B cell (primary cell): ENCODE measurements around the gene EPHA10. TPM values are rescaled to one million over a fixed set of nuclear protein-coding genes. Genes with fewer than 3 reads are reported as not detected.
"Not testable (repeated sequence)": the region's sequence is repeated elsewhere in the genome, so short reads cannot be mapped to it uniquely, and the experiment has no call there.

Source experiments
- ATAC-seq: fragments of 200-7000 bp; cut with Tn5 transposase; one replicate; pipeline ENCODE4 v1.10.0; 2021; ENCODE audit warnings: low read depth, mild to moderate bottlenecking, moderate number of reproducible peaks, moderate library complexity
- CTCF ChIA-PET: fragments of 350-600 bp; sonication (Branson Sonifier 250); formaldehyde crosslinking; loops from one replicate; lab custom pipeline; 2021; ENCODE audit warnings: antibody characterized with exemption, inconsistent platforms; lab: Charles Lee
- POLR2A ChIA-PET: fragments of 350-600 bp; sonication (Branson Sonifier 250); formaldehyde crosslinking; loops from one replicate; lab custom pipeline; 2021; ENCODE audit warnings: antibody characterized with exemption; lab: Charles Lee
- DNase-seq: peaks from one replicate; pipeline ENCODE4 v3.0.0; 2013
- H2AFZ ChIP-seq: 2 replicates; pipeline ENCODE4 v1.6.1; 2012; ENCODE audit warnings: mild to moderate bottlenecking, low read depth, low read length; ENCODE audit not compliant: insufficient read depth, poor library complexity, severe bottlenecking
- H3K27ac ChIP-seq, 2 donors: 1 replicate in 1 of 2; 2 replicates in 1 of 2; pipeline ENCODE4 v1.5.1; 2012 to 2013; ENCODE audit warnings: low read length in 2 of 2, mild to moderate bottlenecking in 2 of 2, moderate library complexity in 1 of 2
- H3K27me3 ChIP-seq, 4 experiments: fragments of 200-600 bp in 1 of 4; sonication (generic) in 1 of 4; replicated peaks in 1 of 4; 1 replicate in 2 of 4; 2 replicates in 2 of 4; pipeline versions ENCODE4 v1.6.1 to v1.7.0; 2013 to 2016; ENCODE audit warnings: low read length in 3 of 4, mild to moderate bottlenecking in 2 of 4, mixed read lengths in 1 of 4, moderate library complexity in 1 of 4; ENCODE audit not compliant: insufficient read depth in 4 of 4, control insufficient read depth in 3 of 4; ENCODE audit errors: control extremely low read depth in 1 of 4
- H3K36me3 ChIP-seq, 2 experiments: replicated peaks in 1 of 2; 1 replicate in 1 of 2; 2 replicates in 1 of 2; pipeline versions ENCODE4 v1.6.1 to v1.7.1; 2013; ENCODE audit warnings: low read length in 1 of 2; ENCODE audit not compliant: insufficient read depth in 2 of 2, control insufficient read depth in 1 of 2; ENCODE audit errors: control extremely low read depth in 1 of 2, extremely low read depth in 1 of 2
- H3K4me1 ChIP-seq, 2 donors: fragments of 200-600 bp in 1 of 2; sonication (generic) in 1 of 2; 1 replicate in 1 of 2; 2 replicates in 1 of 2; pipeline versions ENCODE4 v1.5.1 to v1.6.1; 2013 to 2017; ENCODE audit warnings: low read length in 2 of 2; ENCODE audit not compliant: control insufficient read depth in 2 of 2, insufficient read depth in 2 of 2
- H3K4me2 ChIP-seq: replicated peaks from 2 replicates; pipeline ENCODE3; 2012; ENCODE audit warnings: mild to moderate bottlenecking, low read depth, low read length; ENCODE audit not compliant: poor library complexity, severe bottlenecking
- H3K4me3 ChIP-seq, 5 experiments: fragments of 200-600 bp in 1 of 5; sonication (generic) in 1 of 5; 1 replicate in 3 of 5; 2 replicates in 2 of 5; pipeline versions ENCODE4 v1.5.1 to v1.7.0; 2011 to 2016; ENCODE audit warnings: low read length in 4 of 5, mild to moderate bottlenecking in 4 of 5, low read depth in 2 of 5, control low read depth in 1 of 5, moderate library complexity in 1 of 5; ENCODE audit not compliant: insufficient read depth in 1 of 5; ENCODE audit errors: control extremely low read depth in 1 of 5, extremely low read depth in 1 of 5
- H3K79me2 ChIP-seq: fragments of 200-600 bp; sonication (generic); one replicate; pipeline ENCODE4 v1.6.0; 2016; ENCODE audit warnings: low read length; ENCODE audit not compliant: control insufficient read depth, insufficient read depth
- H3K9ac ChIP-seq: fragments of 200-600 bp; sonication (generic); 2 replicates; pipeline ENCODE4 v1.6.1; 2017; ENCODE audit warnings: mild to moderate bottlenecking, low read length, moderate library complexity
- H3K9me3 ChIP-seq, 3 donors: one replicate each; pipeline versions ENCODE4 v1.6.1 to v1.7.1; 2013; ENCODE audit warnings: low read length in 2 of 3; ENCODE audit not compliant: control insufficient read depth in 2 of 3, insufficient read depth in 1 of 3; ENCODE audit errors: control extremely low read depth in 1 of 3
- H4K20me1 ChIP-seq: 2 replicates; pipeline ENCODE4 v1.6.0; 2012; ENCODE audit warnings: mild to moderate bottlenecking, low read length; ENCODE audit not compliant: insufficient read depth, control insufficient read depth, poor library complexity, severe bottlenecking
- H3K27ac Mint-ChIP-seq: one replicate; pipeline ENCODE4 v1.8.0; 2021; ENCODE audit warnings: mixed read lengths
- H3K27me3 Mint-ChIP-seq: one replicate; pipeline ENCODE4 v1.8.0; 2021; ENCODE audit warnings: mixed read lengths
- H3K4me1 Mint-ChIP-seq: one replicate; pipeline ENCODE4 v1.8.0; 2021; ENCODE audit warnings: mixed read lengths
- H3K4me3 Mint-ChIP-seq: one replicate; pipeline ENCODE4 v1.8.0; 2021; ENCODE audit warnings: mixed read lengths
- H3K9me3 Mint-ChIP-seq: one replicate; pipeline ENCODE4 v1.8.0; 2022; ENCODE audit warnings: mixed read lengths; ENCODE audit not compliant: insufficient read depth
- EZH2 ChIP-seq: IDR thresholded peaks from 2 replicates; pipeline ENCODE4 v1.6.1; 2012; ENCODE audit warnings: borderline replicate concordance, low read depth, mild to moderate bottlenecking, moderate library complexity, low read length; ENCODE audit not compliant: insufficient read depth, poor library complexity, severe bottlenecking
- WGBS: methylation state at CpG from one replicate; pipeline ENCODE4 v1.1.5; 2013; ENCODE audit warnings: missing lambda C conversion rate; ENCODE audit not compliant: insufficient coverage; 5-methylcytosine and 5-hydroxymethylcytosine counted together
- intact Hi-C: fragments of 100-400 bp; cut with micrococcal nuclease; formaldehyde crosslinking; loops from one replicate; pipeline ENCODE4 v1.10.0; 2022
- polyA plus RNA-seq: library from polyadenylated mRNA; depleted of rRNA; stranded (reverse); fragments of >200 nt; gene quantifications from 2 replicates; pipeline ENCODE4 v1.2.3, GENCODE V29; 2012
- total RNA-seq, 2 donors: library from RNA; stranded (reverse); fragments of 120-200 nt in 1 of 2; gene quantifications; 1 replicate in 1 of 2; 2 replicates in 1 of 2; pipeline versions ENCODE4 v1.2.3 to v1.2.4, GENCODE V29; 2013 to 2022

The EPHA10 gene
- total and polyA plus RNA-seq, 2 donors (not counting 1 experiment from before 2014, with no cell fraction given), result 0.39 to 0.94 TPM

DNA sequence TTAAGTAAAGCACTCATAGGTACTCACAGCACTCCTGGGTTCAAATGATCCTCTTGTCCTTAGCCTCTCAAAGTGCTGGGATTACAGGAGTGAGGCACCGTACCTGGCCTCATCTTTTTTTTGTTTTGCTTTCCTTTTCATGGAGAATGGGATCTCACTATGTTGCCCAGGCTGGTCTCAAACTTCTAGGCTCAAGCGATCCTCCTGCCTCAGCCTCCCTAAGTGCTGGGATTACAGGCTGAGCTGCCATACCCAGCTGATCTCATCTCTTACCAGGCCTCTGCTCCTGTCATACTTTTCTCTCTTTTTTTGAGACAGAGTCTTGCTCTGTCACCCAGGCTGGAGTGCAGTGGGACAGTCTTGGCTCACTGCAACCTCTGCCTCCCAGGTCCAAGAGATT, 77.2 kb downstream of the EPHA10 start:
- H2AFZ ChIP-seq, DNase-seq, H3K27ac Mint-ChIP-seq, H4K20me1 ChIP-seq, intact Hi-C loops, H3K4me3 ChIP-seq, ATAC-seq, H3K4me3 Mint-ChIP-seq, H3K27me3 ChIP-seq, H3K27ac ChIP-seq, H3K4me2 ChIP-seq, H3K9me3 Mint-ChIP-seq, H3K9me3 ChIP-seq, H3K9ac ChIP-seq, H3K27me3 Mint-ChIP-seq: not testable (repeated sequence)
- peaks cover 12 to 35% of the 10 kb centered on the region in 2 experiments for H3K36me3 ChIP-seq
- CTCF ChIA-PET, result interaction anchor here (0.7 to 15.6 kb wide), 4 partner anchors 10 to 200 kb away, joined by 3 to 328 read pairs (median 4); no protein-coding TSS in a partner anchor
- H3K4me1 ChIP-seq, result peaks cover 18 to 32% of the 10 kb centered on the region in 2 donors
- peaks cover 29% of the 10 kb centered on the region for H3K79me2 ChIP-seq
- WGBS, result 100% methylated on average over 2 of the region's 2 CpGs
- H3K4me1 Mint-ChIP-seq, result peaks cover 39% of the 10 kb centered on the region
- POLR2A ChIA-PET, result interaction anchor here (0.6 kb wide), 1 partner anchor 201 kb away, joined by 3 read pairs; no protein-coding TSS in a partner anchor

DNA sequence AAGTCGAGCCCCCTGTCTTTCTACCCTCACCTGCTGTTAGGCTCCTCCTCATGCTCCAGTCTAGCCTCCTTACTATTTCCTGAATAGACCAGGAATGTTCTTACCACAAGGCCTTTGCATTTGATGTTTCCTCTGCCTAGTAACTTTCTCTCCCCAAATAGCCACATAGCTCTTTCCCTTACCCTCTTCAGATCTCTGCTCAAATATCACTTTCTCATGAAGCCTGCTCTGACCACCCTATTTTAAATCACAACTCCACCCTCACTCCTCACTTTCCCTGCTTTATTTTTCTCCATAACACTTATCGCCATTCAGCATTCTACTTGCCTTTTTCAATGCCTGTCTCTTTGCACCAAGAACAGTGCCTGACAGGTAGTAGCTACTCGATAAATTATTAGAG, 79.2 kb downstream of the EPHA10 start:
- peaks cover 25% of the 10 kb centered on the region for H3K4me1 Mint-ChIP-seq
- TF ChIP-seq EZH2, result no peak
- Histone ChIP-seq H3K27me3 (no peaks in the 10 kb centered on the region), H3K79me2 (peaks cover 20% of the 10 kb centered on the region), H3K4me1 (peaks cover 10 to 21% of the 10 kb centered on the region in 2 donors), H3K4me3 (no peak overlapping the region), H3K4me2 (no peak overlapping the region), H3K36me3 (peaks cover 20 to 43% of the 10 kb centered on the region in 2 experiments), H3K27ac (no peak overlapping the region), H4K20me1 (no peaks in the 10 kb centered on the region), H3K9ac (no peak overlapping the region), H3K9me3 (no peaks in the 10 kb centered on the region), H2AFZ (no peak overlapping the region)
- H3K27me3 Mint-ChIP-seq, result no peaks in the 10 kb centered on the region
- CTCF ChIA-PET, result interaction anchor here (15.6 kb wide), 1 partner anchor 82 kb away, joined by 328 read pairs; no protein-coding TSS in a partner anchor
- DNase-seq (no peak), ATAC-seq (no peak)
- no peak overlapping the region for H3K4me3 Mint-ChIP-seq
- H3K9me3 Mint-ChIP-seq, result no peaks in the 10 kb centered on the region
- POLR2A ChIA-PET, result interaction anchor here (0.5 kb wide), 1 partner anchor 16 kb away, joined by 3 read pairs; no protein-coding TSS in a partner anchor
- H3K27ac Mint-ChIP-seq, result no peak overlapping the region
- intact Hi-C loops, result no loop called here
- 94% methylated on average over 1 of the region's 3 CpGs for WGBS

DNA sequence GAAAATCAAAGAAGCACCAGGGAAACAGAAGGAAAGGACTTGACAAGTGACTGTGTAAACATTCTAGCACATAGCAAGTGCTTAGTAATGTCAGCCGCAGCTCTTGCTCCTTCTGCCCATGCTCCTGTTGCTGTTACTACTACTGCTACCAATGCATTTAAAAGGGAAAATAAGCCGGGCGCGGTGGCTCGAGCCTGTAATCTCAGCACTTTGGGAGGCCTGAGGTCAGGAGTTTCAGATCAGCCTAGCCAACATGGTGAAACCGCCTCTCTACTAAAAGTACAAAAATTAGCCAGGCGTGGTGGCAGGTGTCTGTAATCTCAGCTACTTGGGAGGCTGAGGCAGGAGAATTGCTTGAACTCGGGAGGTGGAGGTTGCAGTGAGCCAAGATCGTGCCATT, 80.7 kb downstream of the EPHA10 start:
- peaks cover 20 to 43% of the 10 kb centered on the region in 2 experiments for H3K36me3 ChIP-seq
- H3K27ac Mint-ChIP-seq, H3K27me3 Mint-ChIP-seq, H3K4me2 ChIP-seq, POLR2A ChIA-PET, H3K9me3 Mint-ChIP-seq, H2AFZ ChIP-seq, H3K27ac ChIP-seq, H3K9me3 ChIP-seq, DNase-seq, H3K4me3 Mint-ChIP-seq, H3K9ac ChIP-seq, H3K79me2 ChIP-seq, H3K27me3 ChIP-seq, H3K4me3 ChIP-seq, H4K20me1 ChIP-seq, ATAC-seq, intact Hi-C loops: not testable (repeated sequence)
- H3K4me1 Mint-ChIP-seq, result peaks cover 12% of the 10 kb centered on the region
- CTCF ChIA-PET, result interaction anchor here (1.0 to 15.6 kb wide), 8 partner anchors 10 to 229 kb away, joined by 3 to 328 read pairs (median 10); partner anchors contain the start of gene MTF1
- H3K4me1 ChIP-seq, result peaks cover 3 to 11% of the 10 kb centered on the region in 2 donors
- WGBS, result 96% methylated on average over 4 of the region's 9 CpGs
